ENCODE results near the gene RRAS2. TPM values are rescaled to one million over a fixed set of nuclear protein-coding genes. Genes with fewer than 3 reads are reported as not detected.

Gene RRAS2
- total RNA-seq, 4 donors from 2014 or later: 44.0 to 110 (median 69.5) TPM

GRCh38 chr11:14242187-14242586, 116.8 kb downstream of the RRAS2 start:
- Histone ChIP-seq H3K27ac (no peak overlapping the region), H3K36me3 (peaks cover 0 to 9% of the 10 kb centered on the region in 2 donors), H3K9me3 (no peaks in the 10 kb centered on the region), H3K4me3 (no peak overlapping the region), H3K4me1 (no peaks in the 10 kb centered on the region), H3K27me3 (peaks cover 11% of the 10 kb centered on the region)
- 88% methylated on average over 1 of the region's 4 CpGs; no CpG with 5 or more reads in 1 of the 2 donors for WGBS, 2 donors (ENCODE audit: low coverage in 1 of 2)
- TF ChIP-seq POLR2A (IDR thresholded peaks at IDR 0.05) (no peak), EP300 (IDR thresholded peaks at IDR 0.05) (no peak), POLR2AphosphoS5 (IDR thresholded peaks at IDR 0.05) (no peak)
- TF ChIP-seq, protein P1, sequence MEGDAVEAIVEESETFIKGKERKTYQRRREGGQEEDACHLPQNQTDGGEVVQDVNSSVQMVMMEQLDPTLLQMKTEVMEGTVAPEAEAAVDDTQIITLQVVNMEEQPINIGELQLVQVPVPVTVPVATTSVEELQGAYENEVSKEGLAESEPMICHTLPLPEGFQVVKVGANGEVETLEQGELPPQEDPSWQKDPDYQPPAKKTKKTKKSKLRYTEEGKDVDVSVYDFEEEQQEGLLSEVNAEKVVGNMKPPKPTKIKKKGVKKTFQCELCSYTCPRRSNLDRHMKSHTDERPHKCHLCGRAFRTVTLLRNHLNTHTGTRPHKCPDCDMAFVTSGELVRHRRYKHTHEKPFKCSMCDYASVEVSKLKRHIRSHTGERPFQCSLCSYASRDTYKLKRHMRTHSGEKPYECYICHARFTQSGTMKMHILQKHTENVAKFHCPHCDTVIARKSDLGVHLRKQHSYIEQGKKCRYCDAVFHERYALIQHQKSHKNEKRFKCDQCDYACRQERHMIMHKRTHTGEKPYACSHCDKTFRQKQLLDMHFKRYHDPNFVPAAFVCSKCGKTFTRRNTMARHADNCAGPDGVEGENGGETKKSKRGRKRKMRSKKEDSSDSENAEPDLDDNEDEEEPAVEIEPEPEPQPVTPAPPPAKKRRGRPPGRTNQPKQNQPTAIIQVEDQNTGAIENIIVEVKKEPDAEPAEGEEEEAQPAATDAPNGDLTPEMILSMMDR (IDR thresholded peaks at IDR 0.05): no peak
- no peak for ATAC-seq

DNA sequence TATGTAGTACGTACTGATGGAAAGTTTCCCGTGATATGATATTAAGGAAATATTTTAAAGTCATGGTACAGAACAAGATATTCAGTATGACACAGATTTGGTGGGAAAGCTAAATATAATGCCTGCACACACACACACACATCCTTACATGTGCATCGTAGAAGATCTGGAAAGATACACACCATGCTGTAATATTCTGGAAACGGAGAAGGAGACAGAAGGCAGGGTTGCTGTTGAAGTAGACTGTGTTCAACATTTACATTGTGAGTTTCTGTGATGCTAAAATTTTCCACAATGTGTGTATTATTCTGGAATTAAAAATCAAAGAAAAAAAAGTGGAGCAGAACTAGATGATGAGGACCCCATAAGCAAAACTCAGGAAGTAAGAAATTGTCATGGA, 118.0 kb downstream of the RRAS2 start:
- no peak for ATAC-seq
- Histone ChIP-seq H3K4me3 (no peak overlapping the region), H3K27ac (no peak overlapping the region), H3K36me3 (peaks cover 0 to 9% of the 10 kb centered on the region in 2 donors), H3K27me3 (peaks cover 11% of the 10 kb centered on the region), H3K4me1 (no peaks in the 10 kb centered on the region), H3K9me3 (no peaks in the 10 kb centered on the region)
- TF ChIP-seq POLR2A (IDR thresholded peaks at IDR 0.05): no peak
- TF ChIP-seq EP300 (IDR thresholded peaks at IDR 0.05): no peak
- no peak for TF ChIP-seq POLR2AphosphoS5 (IDR thresholded peaks at IDR 0.05)
- TF ChIP-seq, protein P1 (IDR thresholded peaks at IDR 0.05): no peak
- WGBS, 2 donors (ENCODE audit: low coverage in 1 of 2): 89 to 94% methylated on average over 4 of the region's 4 CpGs

DNA sequence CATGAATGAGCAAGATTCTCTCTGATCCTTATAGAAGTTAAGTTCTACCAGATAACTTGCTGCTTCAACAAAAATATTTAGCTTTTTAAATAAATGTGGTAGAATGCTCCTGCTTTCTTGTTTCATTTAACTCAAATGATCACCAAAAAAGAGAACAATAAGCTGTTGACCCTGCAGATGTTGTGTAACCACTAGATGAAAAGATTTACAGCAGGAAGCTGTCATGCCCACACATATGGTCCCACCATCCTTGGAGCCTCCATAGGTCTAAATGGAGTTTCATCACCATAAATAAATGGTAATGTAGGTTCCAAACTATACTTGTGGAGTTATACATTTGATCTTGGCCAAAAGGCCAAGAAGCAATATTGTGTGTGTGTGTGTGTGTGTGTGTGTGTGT, 118.8 kb downstream of the RRAS2 start:
- no peak overlapping the region for H3K27ac ChIP-seq
- H3K9me3 ChIP-seq: no peaks in the 10 kb centered on the region
- no peak overlapping the region for H3K4me3 ChIP-seq
- H3K27me3 ChIP-seq: peaks cover 6% of the 10 kb centered on the region
- no peak for ATAC-seq
- no peak for TF ChIP-seq EP300 (IDR thresholded peaks at IDR 0.05)
- TF ChIP-seq, protein P1 (IDR thresholded peaks at IDR 0.05): no peak
- H3K36me3 ChIP-seq: peaks cover 0 to 9% of the 10 kb centered on the region in 2 donors
- no peaks in the 10 kb centered on the region for H3K4me1 ChIP-seq

DNA sequence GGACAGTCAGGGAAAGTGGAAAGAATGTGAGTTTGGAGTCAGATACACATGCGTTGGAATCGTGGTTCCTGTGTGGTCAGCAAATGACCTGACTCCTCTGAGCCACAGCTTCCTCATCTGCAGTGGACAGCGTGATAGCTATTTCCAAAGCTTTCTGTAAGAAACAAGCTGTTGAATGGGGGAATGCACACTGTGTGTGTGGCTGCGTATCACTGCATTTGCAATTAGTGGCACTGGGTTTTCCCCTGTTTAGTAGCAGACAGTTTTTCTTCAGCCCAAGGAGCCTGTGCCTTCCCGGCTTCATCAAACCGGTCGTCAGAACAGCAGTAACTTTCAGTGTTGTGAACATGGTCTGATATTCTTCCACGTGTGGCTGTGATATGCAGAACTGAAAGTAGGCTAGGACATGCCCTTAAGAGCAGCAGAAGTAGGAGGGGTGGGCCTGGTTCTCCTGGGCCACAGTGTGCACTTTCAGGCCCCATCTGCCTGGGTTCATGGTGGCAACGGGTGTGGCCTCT, 121.5 kb downstream of the RRAS2 start:
- H3K9me3 ChIP-seq: no peaks in the 10 kb centered on the region
- ATAC-seq: peak; percentile 44
- no peaks in the 10 kb centered on the region for H3K27me3 ChIP-seq
- H3K4me3 ChIP-seq: no peak overlapping the region
- WGBS, 2 donors (ENCODE audit: low coverage in 1 of 2): 76% methylated on average over 4 to 6 of the region's 9 CpGs
- no peak overlapping the region for H3K27ac ChIP-seq
- no peaks in the 10 kb centered on the region for H3K36me3 ChIP-seq
- H3K4me1 ChIP-seq: no peaks in the 10 kb centered on the region
- TF ChIP-seq POLR2AphosphoS5 (IDR thresholded peaks at IDR 0.05) (no peak), POLR2A (IDR thresholded peaks at IDR 0.05) (no peak), EP300 (IDR thresholded peaks at IDR 0.05) (no peak)
- TF ChIP-seq, protein P1 (IDR thresholded peaks at IDR 0.05): no peak

- WGBS, 2 donors (ENCODE audit: low coverage in 1 of 2): 92 to 100% methylated on average over 1 of the region's 1 CpG
- Histone ChIP-seq H3K27ac (no peak overlapping the region), H3K4me3 (no peak overlapping the region), H3K9me3 (no peaks in the 10 kb centered on the region), H3K27me3 (no peaks in the 10 kb centered on the region), H3K4me1 (no peaks in the 10 kb centered on the region), H3K36me3 (no peaks in the 10 kb centered on the region)
- ATAC-seq: no peak
- TF ChIP-seq, protein P1 (IDR thresholded peaks at IDR 0.05): no peak
Observed at GRCh38 chr11:14235701-14236100, 123.3 kb downstream of the RRAS2 start.

Measured in gastroesophageal sphincter (tissue), 4 donors.